G401.6 (cell line): Measurements from ENCODE around the gene HES5.

Source experiments
- FAIRE-seq: peaks from 2 replicates; lab custom pipeline; 2012; peaks lifted over from hg19 to GRCh38; lab: Jason Lieb, UNC

Gene HES5

GRCh38 chr1:2514863-2515762, 14.9 kb downstream of the HES5 start:
- no peak for FAIRE-seq

- FAIRE-seq, result no peak
These were observed 16.0 kb downstream of the HES5 start for GRCh38 chr1:2513939-2514652.

GRCh38 chr1:2512862-2513421, 17.1 kb downstream of the HES5 start:
- no peak for FAIRE-seq

GRCh38 chr1:2510366-2511155, 19.5 kb downstream of the HES5 start:
- no peak for FAIRE-seq

GRCh38 chr1:2509589-2509988, 20.5 kb downstream of the HES5 start:
- no peak for FAIRE-seq

- FAIRE-seq, result no peak
These were observed 21.3 kb downstream of the HES5 start for GRCh38 chr1:2508751-2509150.

GRCh38 chr1:2508180-2508579, 21.9 kb downstream of the HES5 start:
- no peak for FAIRE-seq

- FAIRE-seq, result no peak
These were observed 22.3 kb downstream of the HES5 start for GRCh38 chr1:2507744-2508155.

- no peak for FAIRE-seq
These were observed 23.0 kb downstream of the HES5 start for GRCh38 chr1:2506901-2507565.

- no peak for FAIRE-seq
These were observed 23.8 kb downstream of the HES5 start for GRCh38 chr1:2506007-2506860.

- FAIRE-seq, result no peak
These were observed 24.5 kb downstream of the HES5 start for GRCh38 chr1:2505461-2505994.

- no peak for FAIRE-seq
These were observed 25.2 kb downstream of the HES5 start for GRCh38 chr1:2504949-2505272.

GRCh38 chr1:2504225-2504948, 25.7 kb downstream of the HES5 start:
- FAIRE-seq, result no peak

- FAIRE-seq, result no peak
These were observed 26.4 kb downstream of the HES5 start for GRCh38 chr1:2503554-2504224.

GRCh38 chr1:2502661-2503553, 27.2 kb downstream of the HES5 start:
- no peak for FAIRE-seq

- no peak for FAIRE-seq
These were observed 27.9 kb downstream of the HES5 start for GRCh38 chr1:2502210-2502609.

- no peak for FAIRE-seq
These were observed 28.3 kb downstream of the HES5 start for GRCh38 chr1:2501820-2502119.

- FAIRE-seq, result no peak
These were observed 28.8 kb downstream of the HES5 start for GRCh38 chr1:2501041-2501819.
